ENCODE results near the gene TMBIM6.

The TMBIM6 gene

GRCh38 chr12:49809381-49809905, 68.1 kb downstream of the TMBIM6 start:
- no peak for TF ChIP-seq CTCF (IDR thresholded peaks at IDR 0.05; ENCODE audit: borderline replicate concordance, control extremely low read depth, extremely low read depth, insufficient read depth, missing control alignments)
- peak; percentile 24 for DNase-seq (ENCODE audit: low spot score)
- in situ Hi-C loops (cut with MboI; ENCODE audit: low sequenced_read_pairs, unreplicated experiment): no loop called here

- no peak for TF ChIP-seq CTCF (IDR thresholded peaks at IDR 0.05; ENCODE audit: borderline replicate concordance, control extremely low read depth, extremely low read depth, insufficient read depth, missing control alignments)
- peak; percentile 19 for DNase-seq (ENCODE audit: low spot score)
- in situ Hi-C loops (cut with MboI; ENCODE audit: low sequenced_read_pairs, unreplicated experiment): no loop called here
Measured at GRCh38 chr12:49809906-49810389, 68.6 kb downstream of the TMBIM6 start.

GRCh38 chr12:49811136-49811535, 69.8 kb downstream of the TMBIM6 start:
- in situ Hi-C loops (cut with MboI; ENCODE audit: low sequenced_read_pairs, unreplicated experiment): no loop called here
- no peak for TF ChIP-seq CTCF (IDR thresholded peaks at IDR 0.05; ENCODE audit: borderline replicate concordance, control extremely low read depth, extremely low read depth, insufficient read depth, missing control alignments)
- DNase-seq (ENCODE audit: low spot score): no peak

GRCh38 chr12:49811961-49812401, 70.6 kb downstream of the TMBIM6 start:
- TF ChIP-seq CTCF (IDR thresholded peaks at IDR 0.05; ENCODE audit: borderline replicate concordance, control extremely low read depth, extremely low read depth, insufficient read depth, missing control alignments): no peak
- in situ Hi-C loops (cut with MboI; ENCODE audit: low sequenced_read_pairs, unreplicated experiment): no loop called here
- DNase-seq (ENCODE audit: low spot score): no peak

- no peak for DNase-seq (ENCODE audit: low spot score)
- no peak for TF ChIP-seq CTCF (IDR thresholded peaks at IDR 0.05; ENCODE audit: borderline replicate concordance, control extremely low read depth, extremely low read depth, insufficient read depth, missing control alignments)
- in situ Hi-C loops (cut with MboI; ENCODE audit: low sequenced_read_pairs, unreplicated experiment): no loop called here
Measured at GRCh38 chr12:49813131-49813530, 71.8 kb downstream of the TMBIM6 start.
